ENCODE data around the gene TRAF1. TPM values are rescaled to one million over a fixed set of nuclear protein-coding genes. Genes with fewer than 3 reads are reported as not detected.

The TRAF1 gene
- total and polyA plus RNA-seq, 4 donors, result 0.38 to 2.6 (median 0.71) TPM

DNA sequence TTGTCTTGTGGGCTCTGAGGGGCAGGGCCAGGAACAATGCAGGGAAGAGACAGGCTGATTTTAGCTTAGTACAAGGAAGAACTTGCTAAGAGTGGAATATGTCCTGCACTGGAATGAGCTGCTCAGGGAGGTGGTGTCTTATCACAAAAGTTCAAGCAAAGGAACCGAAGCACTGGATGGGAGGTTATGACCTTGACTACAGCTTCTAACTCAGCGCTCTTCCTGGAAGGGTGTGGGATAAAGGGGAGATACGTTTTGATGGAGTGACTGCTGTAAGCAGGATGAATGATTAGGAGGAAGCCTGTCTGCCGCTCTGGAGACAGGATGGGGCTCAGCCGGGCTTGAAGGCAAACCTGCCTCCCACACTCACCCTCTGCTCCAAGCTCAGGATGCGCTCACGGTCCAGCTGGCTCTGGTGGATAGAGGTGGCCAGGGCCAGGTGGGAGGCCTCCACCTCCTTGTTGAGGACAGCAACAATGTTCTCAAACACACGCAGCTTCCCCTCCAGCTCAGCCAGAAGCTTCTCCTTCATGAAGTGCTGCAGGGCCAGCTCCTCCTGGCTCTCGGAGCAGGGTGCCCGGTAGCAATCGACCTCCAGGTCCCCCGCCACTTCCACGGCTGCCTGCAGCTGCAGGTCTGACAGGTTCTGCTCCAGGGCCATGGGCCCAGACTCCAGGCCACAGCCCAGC is 13.5 kb downstream of the TRAF1 start:
- Histone ChIP-seq H3K36me3 (ENCODE audit: control insufficient read depth in 4 of 4, insufficient read depth in 3 of 4, low read depth in 1 of 4, low read length in 3 of 4) (peaks cover 0 to 4% (median 0%) of the 10 kb centered on the region in 4 donors), H3K9ac (ENCODE audit: low read depth in 1 of 2, low read length in 2 of 2) (no peak overlapping the region), H3K9me3 (ENCODE audit: control insufficient read depth in 4 of 4, low read length in 3 of 4) (no peaks in the 10 kb centered on the region), H3K27me3 (ENCODE audit: control insufficient read depth in 4 of 4, insufficient read depth in 4 of 4, low read length in 3 of 4) (no peaks in the 10 kb centered on the region), H3K4me3 (ENCODE audit: low read depth in 1 of 3, low read length in 3 of 3) (no peak overlapping the region), H3K4me1 (ENCODE audit: control insufficient read depth in 4 of 4, insufficient read depth in 4 of 4, low read length in 3 of 4) (peaks cover 0 to 5% (median 0%) of the 10 kb centered on the region in 4 donors), H3K27ac (ENCODE audit: low read depth in 1 of 2, low read length in 2 of 2) (no peak overlapping the region)
- 81% methylated on average over 13 of the region's 13 CpGs for WGBS
- no peak for DNase-seq (ENCODE audit: low spot score)
- TF ChIP-seq, protein P1, sequence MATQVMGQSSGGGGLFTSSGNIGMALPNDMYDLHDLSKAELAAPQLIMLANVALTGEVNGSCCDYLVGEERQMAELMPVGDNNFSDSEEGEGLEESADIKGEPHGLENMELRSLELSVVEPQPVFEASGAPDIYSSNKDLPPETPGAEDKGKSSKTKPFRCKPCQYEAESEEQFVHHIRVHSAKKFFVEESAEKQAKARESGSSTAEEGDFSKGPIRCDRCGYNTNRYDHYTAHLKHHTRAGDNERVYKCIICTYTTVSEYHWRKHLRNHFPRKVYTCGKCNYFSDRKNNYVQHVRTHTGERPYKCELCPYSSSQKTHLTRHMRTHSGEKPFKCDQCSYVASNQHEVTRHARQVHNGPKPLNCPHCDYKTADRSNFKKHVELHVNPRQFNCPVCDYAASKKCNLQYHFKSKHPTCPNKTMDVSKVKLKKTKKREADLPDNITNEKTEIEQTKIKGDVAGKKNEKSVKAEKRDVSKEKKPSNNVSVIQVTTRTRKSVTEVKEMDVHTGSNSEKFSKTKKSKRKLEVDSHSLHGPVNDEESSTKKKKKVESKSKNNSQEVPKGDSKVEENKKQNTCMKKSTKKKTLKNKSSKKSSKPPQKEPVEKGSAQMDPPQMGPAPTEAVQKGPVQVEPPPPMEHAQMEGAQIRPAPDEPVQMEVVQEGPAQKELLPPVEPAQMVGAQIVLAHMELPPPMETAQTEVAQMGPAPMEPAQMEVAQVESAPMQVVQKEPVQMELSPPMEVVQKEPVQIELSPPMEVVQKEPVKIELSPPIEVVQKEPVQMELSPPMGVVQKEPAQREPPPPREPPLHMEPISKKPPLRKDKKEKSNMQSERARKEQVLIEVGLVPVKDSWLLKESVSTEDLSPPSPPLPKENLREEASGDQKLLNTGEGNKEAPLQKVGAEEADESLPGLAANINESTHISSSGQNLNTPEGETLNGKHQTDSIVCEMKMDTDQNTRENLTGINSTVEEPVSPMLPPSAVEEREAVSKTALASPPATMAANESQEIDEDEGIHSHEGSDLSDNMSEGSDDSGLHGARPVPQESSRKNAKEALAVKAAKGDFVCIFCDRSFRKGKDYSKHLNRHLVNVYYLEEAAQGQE (IDR thresholded peaks at IDR 0.05), result no peak
- TF ChIP-seq, protein P2, sequence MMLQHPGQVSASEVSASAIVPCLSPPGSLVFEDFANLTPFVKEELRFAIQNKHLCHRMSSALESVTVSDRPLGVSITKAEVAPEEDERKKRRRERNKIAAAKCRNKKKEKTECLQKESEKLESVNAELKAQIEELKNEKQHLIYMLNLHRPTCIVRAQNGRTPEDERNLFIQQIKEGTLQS (IDR thresholded peaks at IDR 0.05), result no peak
- no peak for TF ChIP-seq SP1 (IDR thresholded peaks at IDR 0.05)
- no peak for TF ChIP-seq FOXA1 (IDR thresholded peaks at IDR 0.05)
- TF ChIP-seq HNF4G (IDR thresholded peaks at IDR 0.05), result no peak
- no peak for TF ChIP-seq RAD21 (IDR thresholded peaks at IDR 0.05)
- TF ChIP-seq EGR1 (IDR thresholded peaks at IDR 0.05; ENCODE audit: low read depth in 2 of 2), result no peak
- TF ChIP-seq, protein P3, sequence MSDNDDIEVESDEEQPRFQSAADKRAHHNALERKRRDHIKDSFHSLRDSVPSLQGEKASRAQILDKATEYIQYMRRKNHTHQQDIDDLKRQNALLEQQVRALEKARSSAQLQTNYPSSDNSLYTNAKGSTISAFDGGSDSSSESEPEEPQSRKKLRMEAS (IDR thresholded peaks at IDR 0.05), result no peak
- TF ChIP-seq, protein P4, sequence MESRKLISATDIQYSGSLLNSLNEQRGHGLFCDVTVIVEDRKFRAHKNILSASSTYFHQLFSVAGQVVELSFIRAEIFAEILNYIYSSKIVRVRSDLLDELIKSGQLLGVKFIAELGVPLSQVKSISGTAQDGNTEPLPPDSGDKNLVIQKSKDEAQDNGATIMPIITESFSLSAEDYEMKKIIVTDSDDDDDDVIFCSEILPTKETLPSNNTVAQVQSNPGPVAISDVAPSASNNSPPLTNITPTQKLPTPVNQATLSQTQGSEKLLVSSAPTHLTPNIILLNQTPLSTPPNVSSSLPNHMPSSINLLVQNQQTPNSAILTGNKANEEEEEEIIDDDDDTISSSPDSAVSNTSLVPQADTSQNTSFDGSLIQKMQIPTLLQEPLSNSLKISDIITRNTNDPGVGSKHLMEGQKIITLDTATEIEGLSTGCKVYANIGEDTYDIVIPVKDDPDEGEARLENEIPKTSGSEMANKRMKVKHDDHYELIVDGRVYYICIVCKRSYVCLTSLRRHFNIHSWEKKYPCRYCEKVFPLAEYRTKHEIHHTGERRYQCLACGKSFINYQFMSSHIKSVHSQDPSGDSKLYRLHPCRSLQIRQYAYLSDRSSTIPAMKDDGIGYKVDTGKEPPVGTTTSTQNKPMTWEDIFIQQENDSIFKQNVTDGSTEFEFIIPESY (IDR thresholded peaks at IDR 0.05), result no peak
- TF ChIP-seq TAF1 (conservative IDR thresholded peaks at IDR 0.05), result no peak
- no peak for TF ChIP-seq HNF4A (conservative IDR thresholded peaks at IDR 0.05)
- TF ChIP-seq FOXA2 (IDR thresholded peaks at IDR 0.05), result no peak
- no peak for TF ChIP-seq NR2F2 (IDR thresholded peaks at IDR 0.05)
- no peak for TF ChIP-seq YY1 (IDR thresholded peaks at IDR 0.05)
- no peak for TF ChIP-seq GABPA (IDR thresholded peaks at IDR 0.05 in 1 of 2, conservative IDR thresholded peaks at IDR 0.05 in 1 of 2)
- TF ChIP-seq, protein P5, sequence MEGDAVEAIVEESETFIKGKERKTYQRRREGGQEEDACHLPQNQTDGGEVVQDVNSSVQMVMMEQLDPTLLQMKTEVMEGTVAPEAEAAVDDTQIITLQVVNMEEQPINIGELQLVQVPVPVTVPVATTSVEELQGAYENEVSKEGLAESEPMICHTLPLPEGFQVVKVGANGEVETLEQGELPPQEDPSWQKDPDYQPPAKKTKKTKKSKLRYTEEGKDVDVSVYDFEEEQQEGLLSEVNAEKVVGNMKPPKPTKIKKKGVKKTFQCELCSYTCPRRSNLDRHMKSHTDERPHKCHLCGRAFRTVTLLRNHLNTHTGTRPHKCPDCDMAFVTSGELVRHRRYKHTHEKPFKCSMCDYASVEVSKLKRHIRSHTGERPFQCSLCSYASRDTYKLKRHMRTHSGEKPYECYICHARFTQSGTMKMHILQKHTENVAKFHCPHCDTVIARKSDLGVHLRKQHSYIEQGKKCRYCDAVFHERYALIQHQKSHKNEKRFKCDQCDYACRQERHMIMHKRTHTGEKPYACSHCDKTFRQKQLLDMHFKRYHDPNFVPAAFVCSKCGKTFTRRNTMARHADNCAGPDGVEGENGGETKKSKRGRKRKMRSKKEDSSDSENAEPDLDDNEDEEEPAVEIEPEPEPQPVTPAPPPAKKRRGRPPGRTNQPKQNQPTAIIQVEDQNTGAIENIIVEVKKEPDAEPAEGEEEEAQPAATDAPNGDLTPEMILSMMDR (IDR thresholded peaks at IDR 0.05; ENCODE audit: low read depth, low read length, missing input control), result no peak
- TF ChIP-seq JUND (IDR thresholded peaks at IDR 0.05), result no peak
- TF ChIP-seq RXRA (IDR thresholded peaks at IDR 0.05), result no peak

Data from liver (tissue), 9 donors.